Measurements from ENCODE around the gene SGSM2.
A peak's percentile ranks its signal among the peaks of the same experiment; 100 is the strongest.
"Not testable (repeated sequence)": the region's sequence is repeated elsewhere in the genome, so short reads cannot be mapped to it uniquely, and the experiment has no call there.

Gene SGSM2

DNA sequence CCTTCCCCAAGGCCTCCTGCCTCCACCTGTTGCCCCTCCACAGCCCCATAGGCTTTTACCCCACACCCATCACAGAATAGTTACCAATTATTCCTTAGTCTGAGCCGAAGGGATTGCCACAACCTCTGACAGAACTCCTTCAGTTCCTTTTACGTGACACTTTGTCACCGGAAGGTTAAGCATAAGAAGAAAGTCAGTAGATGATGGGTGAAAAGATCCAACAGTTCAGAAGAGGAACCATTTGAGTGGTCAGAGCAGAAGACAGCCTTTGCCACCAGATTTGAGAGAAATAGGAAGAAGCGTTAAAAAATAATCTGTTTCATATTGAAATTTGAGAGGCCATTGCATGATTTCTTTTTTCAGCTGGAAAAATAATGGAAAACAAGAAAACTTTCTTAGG lies 32.4 kb upstream of the SGSM2 start:
- no peak for TF ChIP-seq EZH2phosphoT487 (IDR thresholded peaks at IDR 0.05; ENCODE audit: borderline replicate concordance, low read length)
- TF ChIP-seq, protein P1, sequence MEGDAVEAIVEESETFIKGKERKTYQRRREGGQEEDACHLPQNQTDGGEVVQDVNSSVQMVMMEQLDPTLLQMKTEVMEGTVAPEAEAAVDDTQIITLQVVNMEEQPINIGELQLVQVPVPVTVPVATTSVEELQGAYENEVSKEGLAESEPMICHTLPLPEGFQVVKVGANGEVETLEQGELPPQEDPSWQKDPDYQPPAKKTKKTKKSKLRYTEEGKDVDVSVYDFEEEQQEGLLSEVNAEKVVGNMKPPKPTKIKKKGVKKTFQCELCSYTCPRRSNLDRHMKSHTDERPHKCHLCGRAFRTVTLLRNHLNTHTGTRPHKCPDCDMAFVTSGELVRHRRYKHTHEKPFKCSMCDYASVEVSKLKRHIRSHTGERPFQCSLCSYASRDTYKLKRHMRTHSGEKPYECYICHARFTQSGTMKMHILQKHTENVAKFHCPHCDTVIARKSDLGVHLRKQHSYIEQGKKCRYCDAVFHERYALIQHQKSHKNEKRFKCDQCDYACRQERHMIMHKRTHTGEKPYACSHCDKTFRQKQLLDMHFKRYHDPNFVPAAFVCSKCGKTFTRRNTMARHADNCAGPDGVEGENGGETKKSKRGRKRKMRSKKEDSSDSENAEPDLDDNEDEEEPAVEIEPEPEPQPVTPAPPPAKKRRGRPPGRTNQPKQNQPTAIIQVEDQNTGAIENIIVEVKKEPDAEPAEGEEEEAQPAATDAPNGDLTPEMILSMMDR (IDR thresholded peaks at IDR 0.05; ENCODE audit: low read depth, low read length, poor library complexity, severe bottlenecking) = no peak
- H4K20me1 ChIP-seq (ENCODE audit: control insufficient read depth, insufficient read depth, low read depth, low read length) = peaks cover 5% of the 10 kb centered on the region; the same call in 1 of the 2 replicates
- H3K36me3 ChIP-seq (ENCODE audit: control insufficient read depth, low read length) = peaks cover 25% of the 10 kb centered on the region
- H3K4me1 ChIP-seq (ENCODE audit: control insufficient read depth, low read length) = peaks cover 15% of the 10 kb centered on the region
- H3K27me3 ChIP-seq (ENCODE audit: control insufficient read depth, low read length) = no peaks in the 10 kb centered on the region
- peaks cover 57% of the 10 kb centered on the region for H3K79me2 ChIP-seq (ENCODE audit: control insufficient read depth, low read length)
- H3K9me3 ChIP-seq (ENCODE audit: control insufficient read depth, insufficient read depth, low read length) = no peaks in the 10 kb centered on the region
- H3K9me2 ChIP-seq (replicated peaks; ENCODE audit: control insufficient read depth, low read length) = no peaks in the 10 kb centered on the region
- peaks cover 7% of the 10 kb centered on the region; the same call in 1 of the 2 replicates for H3F3A ChIP-seq (ENCODE audit: control insufficient read depth, insufficient read depth)
- peak overlapping the region; percentile 74 for H3K4me2 ChIP-seq (ENCODE audit: low read length)
- H3K27ac ChIP-seq (ENCODE audit: low read depth, low read length) = no peak overlapping the region
- peak overlapping the region; percentile 95 for H3K4me3 ChIP-seq (ENCODE audit: low read length)

DNA sequence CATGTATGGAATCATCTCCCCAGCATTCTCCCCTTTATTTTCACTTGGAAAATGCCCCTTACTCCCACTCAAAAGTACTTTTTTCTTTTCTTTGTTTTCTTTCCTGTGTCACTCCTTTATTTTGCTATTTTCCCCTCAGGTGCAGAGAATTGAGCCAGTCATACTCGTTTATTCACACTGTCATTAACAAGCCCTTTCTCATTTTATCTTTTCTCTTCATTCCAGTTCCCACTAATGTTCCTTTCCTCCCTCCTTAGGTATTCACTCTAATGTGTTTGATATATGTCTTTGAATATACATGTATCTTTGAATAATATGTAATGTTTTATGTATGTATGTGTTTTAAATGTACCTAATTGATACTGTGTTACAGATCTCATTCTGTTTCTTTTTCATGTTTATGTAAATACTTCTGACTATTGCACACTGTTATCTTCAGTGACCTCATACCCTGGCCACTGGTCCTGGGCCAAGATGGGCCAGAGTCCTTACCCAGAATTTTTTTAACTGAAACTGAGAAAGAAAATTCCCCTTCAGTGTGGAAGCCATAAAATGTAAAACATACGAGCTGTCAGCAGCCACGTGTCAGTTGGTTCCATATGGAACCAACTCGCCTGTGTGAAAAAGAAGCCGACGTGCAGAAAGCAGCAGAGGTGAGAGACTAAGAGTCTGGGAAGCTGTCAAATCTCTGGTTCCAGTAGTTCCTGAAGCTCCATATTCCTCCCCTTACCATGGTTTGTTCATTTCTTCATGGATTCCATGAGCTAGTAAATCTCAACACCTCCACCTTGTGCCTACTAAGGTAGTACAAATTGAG lies 27.8 kb upstream of the SGSM2 start:
- Histone ChIP-seq H3K4me1 (ENCODE audit: control insufficient read depth, low read length) (peaks cover 4% of the 10 kb centered on the region), H3K9me3 (ENCODE audit: control insufficient read depth, insufficient read depth, low read length) (no peaks in the 10 kb centered on the region), H3K4me2 (ENCODE audit: low read length) (no peak overlapping the region), H3K27me3 (ENCODE audit: control insufficient read depth, low read length) (no peaks in the 10 kb centered on the region), H3K27ac (ENCODE audit: low read depth, low read length) (no peak overlapping the region), H3K79me2 (ENCODE audit: control insufficient read depth, low read length) (peaks cover 14% of the 10 kb centered on the region), H3K36me3 (ENCODE audit: control insufficient read depth, low read length) (peaks cover 7% of the 10 kb centered on the region; the same call in 1 of the 2 replicates), H3K9me2 (replicated peaks; ENCODE audit: control insufficient read depth, low read length) (no peaks in the 10 kb centered on the region), H3K4me3 (ENCODE audit: low read length) (no peak overlapping the region), H4K20me1 (ENCODE audit: control insufficient read depth, insufficient read depth, low read depth, low read length) (peaks cover 5% of the 10 kb centered on the region; the same call in 1 of the 2 replicates), H3F3A (ENCODE audit: control insufficient read depth, insufficient read depth) (peaks cover 6% of the 10 kb centered on the region)
- TF ChIP-seq EZH2phosphoT487 (IDR thresholded peaks at IDR 0.05; ENCODE audit: borderline replicate concordance, low read length) = no peak
- TF ChIP-seq, protein P1 (IDR thresholded peaks at IDR 0.05; ENCODE audit: low read depth, low read length, poor library complexity, severe bottlenecking) = no peak

DNA sequence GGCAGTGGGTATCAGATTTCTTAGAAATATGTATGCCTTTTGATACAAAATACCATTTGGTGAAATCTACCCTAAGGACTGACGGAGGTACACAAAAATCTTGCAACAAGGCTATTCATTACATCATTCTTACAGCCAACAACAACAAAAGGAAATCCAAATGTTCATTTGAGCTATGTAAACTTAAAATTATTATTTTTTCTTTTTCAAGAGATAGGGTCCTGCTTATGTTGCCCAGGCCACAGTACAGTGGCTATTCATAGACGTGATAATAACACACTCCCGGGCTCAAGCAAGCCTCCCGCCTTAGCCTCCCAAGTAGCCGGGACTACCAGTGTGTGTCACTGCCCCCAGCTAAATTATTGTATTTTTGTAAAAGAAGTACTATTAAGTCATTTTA lies 24.6 kb upstream of the SGSM2 start:
- H3K9me3 ChIP-seq (ENCODE audit: control insufficient read depth, insufficient read depth, low read length) = no peaks in the 10 kb centered on the region
- no peak overlapping the region for H3K4me2 ChIP-seq (ENCODE audit: low read length)
- H3K4me3 ChIP-seq (ENCODE audit: low read length) = no peak overlapping the region
- H3K27me3 ChIP-seq (ENCODE audit: control insufficient read depth, low read length) = no peaks in the 10 kb centered on the region
- peaks cover 3% of the 10 kb centered on the region; the same call in 1 of the 2 replicates for H3K36me3 ChIP-seq (ENCODE audit: control insufficient read depth, low read length)
- H3K9me2 ChIP-seq (replicated peaks; ENCODE audit: control insufficient read depth, low read length) = no peaks in the 10 kb centered on the region
- peaks cover 10% of the 10 kb centered on the region for H3F3A ChIP-seq (ENCODE audit: control insufficient read depth, insufficient read depth)
- H4K20me1 ChIP-seq (ENCODE audit: control insufficient read depth, insufficient read depth, low read depth, low read length) = no peaks in the 10 kb centered on the region
- no peak overlapping the region for H3K27ac ChIP-seq (ENCODE audit: low read depth, low read length)
- H3K79me2 ChIP-seq (ENCODE audit: control insufficient read depth, low read length) = no peaks in the 10 kb centered on the region
- TF ChIP-seq, protein P1 (IDR thresholded peaks at IDR 0.05; ENCODE audit: low read depth, low read length, poor library complexity, severe bottlenecking) = no peak
- TF ChIP-seq EZH2phosphoT487 (IDR thresholded peaks at IDR 0.05; ENCODE audit: borderline replicate concordance, low read length) = no peak
- no peaks in the 10 kb centered on the region for H3K4me1 ChIP-seq (ENCODE audit: control insufficient read depth, low read length)

DNA sequence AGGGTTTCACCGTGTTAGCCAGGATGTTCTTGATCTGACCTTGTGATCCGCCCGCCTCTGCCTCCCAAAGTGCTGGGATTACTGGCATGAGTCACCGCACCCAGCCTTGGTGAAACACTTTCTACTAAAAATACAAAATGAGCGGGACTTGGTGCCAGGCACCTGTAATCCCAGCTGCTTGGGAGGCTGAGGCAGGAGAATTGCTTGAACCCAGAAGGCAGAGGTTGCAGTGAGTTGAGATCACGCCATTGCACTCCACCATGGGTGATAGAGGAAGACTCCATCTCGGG lies 20.4 kb upstream of the SGSM2 start:
- H3K27ac ChIP-seq (ENCODE audit: low read depth, low read length); H3K4me2 ChIP-seq (ENCODE audit: low read length); H3K4me3 ChIP-seq (ENCODE audit: low read length); H3K9me3 ChIP-seq (ENCODE audit: control insufficient read depth, insufficient read depth, low read length); H3K4me1 ChIP-seq (ENCODE audit: control insufficient read depth, low read length); H3K79me2 ChIP-seq (ENCODE audit: control insufficient read depth, low read length); H3K9me2 ChIP-seq (replicated peaks; ENCODE audit: control insufficient read depth, low read length); H3K27me3 ChIP-seq (ENCODE audit: control insufficient read depth, low read length); H3K36me3 ChIP-seq (ENCODE audit: control insufficient read depth, low read length); H4K20me1 ChIP-seq (ENCODE audit: control insufficient read depth, insufficient read depth, low read depth, low read length): not testable (repeated sequence)
- H3F3A ChIP-seq (ENCODE audit: control insufficient read depth, insufficient read depth) = peaks cover 25% of the 10 kb centered on the region
